NCI-H1930 (cell line): ENCODE data around the gene CALML3.

ENCODE experiments used
- DNase-seq, 2 experiments: peaks; one replicate each; lab custom pipeline; 2025; lab: John Stamatoyannopoulos, UW

CALML3 gene

DNA sequence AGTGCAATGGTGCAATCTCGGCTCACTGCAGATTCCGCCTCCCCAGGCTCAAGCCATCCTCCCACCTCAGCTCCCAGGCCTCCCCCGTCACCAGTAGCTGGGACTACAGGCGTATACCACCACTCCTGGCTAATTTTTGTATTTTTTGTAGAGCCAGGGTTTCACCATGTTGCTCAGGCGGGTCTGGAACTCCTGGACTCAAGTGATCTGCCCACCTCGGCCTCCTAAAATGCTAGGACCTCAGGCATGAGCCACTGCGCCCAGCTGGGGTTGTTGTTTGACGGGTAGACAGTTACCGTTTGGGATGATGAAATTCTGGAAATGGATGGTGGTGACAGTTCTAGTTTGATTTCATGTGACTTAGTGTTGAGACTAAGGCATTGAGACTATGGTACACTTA lies 15.3 kb downstream of the CALML3 start:
- no peak for DNase-seq

- no peak for DNase-seq
Observed at GRCh38 chr10:5540891-5541290, 16.1 kb downstream of the CALML3 start.

GRCh38 chr10:5542100-5542499 lies 17.3 kb downstream of the CALML3 start:
- DNase-seq = no peak

DNA sequence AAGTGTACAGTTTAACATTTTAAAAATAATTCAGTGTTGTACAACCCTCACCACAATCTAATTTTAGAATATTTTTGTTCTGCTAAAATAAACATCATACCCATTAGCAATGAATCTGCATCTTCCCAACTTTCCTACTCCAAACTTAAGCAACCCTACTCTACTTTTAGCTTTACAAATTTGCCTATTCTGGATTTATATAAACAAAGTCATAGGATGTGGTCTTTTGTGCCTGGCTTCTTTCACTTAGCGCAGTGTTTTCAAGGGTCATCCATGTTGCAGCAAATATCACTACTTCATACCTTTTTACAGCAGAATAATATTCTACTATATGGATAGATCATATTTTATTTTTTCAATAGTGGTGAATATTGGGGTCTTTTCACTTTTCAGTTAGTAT lies 18.9 kb downstream of the CALML3 start:
- DNase-seq = no peak

GRCh38 chr10:5544216-5544805 lies 19.6 kb downstream of the CALML3 start:
- no peak for DNase-seq

DNA sequence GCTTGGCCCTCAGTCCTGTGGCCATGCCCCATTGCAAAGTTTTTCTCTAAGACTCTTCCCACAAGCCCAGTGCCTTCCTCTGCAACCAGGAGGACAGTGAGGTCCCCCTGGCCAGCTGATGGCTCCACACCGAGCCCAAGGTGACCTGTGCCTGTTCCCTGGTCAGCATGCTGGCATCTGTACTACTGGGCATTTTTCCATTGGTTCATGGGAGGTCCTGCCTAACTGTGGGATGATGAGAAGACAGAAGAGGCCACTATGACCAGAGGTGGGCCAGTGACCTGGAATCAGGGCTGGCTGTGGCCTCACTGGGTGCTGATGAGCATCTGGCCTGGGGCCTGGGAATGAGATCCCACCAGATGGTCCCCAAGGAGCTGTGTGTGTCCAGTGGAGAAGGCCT lies 20.2 kb downstream of the CALML3 start:
- no peak for DNase-seq

GRCh38 chr10:5545426-5545777 lies 20.6 kb downstream of the CALML3 start:
- no peak for DNase-seq

DNA sequence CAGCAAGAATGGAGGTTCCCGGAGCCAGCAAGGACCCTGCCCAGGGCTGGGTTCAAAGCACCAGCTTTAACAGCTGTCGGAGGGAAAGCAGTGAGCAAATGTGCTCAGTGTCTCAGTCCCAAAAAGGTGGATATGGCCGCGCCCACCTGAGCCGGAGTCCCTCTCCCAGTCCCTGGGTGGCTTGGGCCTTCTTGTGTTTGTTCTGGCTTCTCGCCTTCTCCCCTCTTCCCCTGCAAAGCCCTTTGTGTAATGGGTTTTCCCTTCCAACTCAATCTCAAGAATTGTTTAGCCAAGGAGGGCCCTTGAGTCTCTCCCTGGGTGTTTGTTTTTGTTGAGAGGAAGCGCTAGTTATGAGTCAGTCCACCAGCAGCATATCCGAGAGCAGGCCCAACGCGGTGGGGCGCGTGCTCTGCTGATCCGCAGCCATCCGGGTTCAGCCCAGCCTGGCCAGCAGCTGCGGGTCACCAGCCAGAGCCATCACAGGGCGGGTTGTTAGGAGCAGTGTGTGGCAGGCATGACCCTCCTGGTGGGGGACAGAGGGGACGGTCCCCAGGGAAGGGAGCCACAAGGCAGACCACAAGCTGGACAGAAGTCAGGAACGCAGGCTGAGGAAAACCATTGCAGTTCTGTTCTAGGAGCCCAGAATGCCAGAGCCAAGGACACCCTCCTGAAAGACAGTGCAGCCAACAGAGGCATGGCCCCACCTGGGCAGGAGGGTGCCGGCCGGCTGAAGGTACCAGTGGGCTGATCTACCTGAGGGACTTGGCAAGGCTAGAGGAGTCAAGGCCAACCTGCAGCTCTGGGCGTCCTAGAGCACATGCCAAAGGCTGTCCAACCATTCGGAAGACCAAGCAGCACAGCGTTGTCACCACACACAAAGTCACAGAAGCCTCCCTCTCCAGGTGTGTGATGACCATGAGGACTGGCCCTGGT lies 21.3 kb downstream of the CALML3 start:
- DNase-seq = no peak

GRCh38 chr10:5546891-5547680 lies 22.3 kb downstream of the CALML3 start:
- DNase-seq = no peak

GRCh38 chr10:5547681-5547930 lies 22.8 kb downstream of the CALML3 start:
- DNase-seq = no peak

DNA sequence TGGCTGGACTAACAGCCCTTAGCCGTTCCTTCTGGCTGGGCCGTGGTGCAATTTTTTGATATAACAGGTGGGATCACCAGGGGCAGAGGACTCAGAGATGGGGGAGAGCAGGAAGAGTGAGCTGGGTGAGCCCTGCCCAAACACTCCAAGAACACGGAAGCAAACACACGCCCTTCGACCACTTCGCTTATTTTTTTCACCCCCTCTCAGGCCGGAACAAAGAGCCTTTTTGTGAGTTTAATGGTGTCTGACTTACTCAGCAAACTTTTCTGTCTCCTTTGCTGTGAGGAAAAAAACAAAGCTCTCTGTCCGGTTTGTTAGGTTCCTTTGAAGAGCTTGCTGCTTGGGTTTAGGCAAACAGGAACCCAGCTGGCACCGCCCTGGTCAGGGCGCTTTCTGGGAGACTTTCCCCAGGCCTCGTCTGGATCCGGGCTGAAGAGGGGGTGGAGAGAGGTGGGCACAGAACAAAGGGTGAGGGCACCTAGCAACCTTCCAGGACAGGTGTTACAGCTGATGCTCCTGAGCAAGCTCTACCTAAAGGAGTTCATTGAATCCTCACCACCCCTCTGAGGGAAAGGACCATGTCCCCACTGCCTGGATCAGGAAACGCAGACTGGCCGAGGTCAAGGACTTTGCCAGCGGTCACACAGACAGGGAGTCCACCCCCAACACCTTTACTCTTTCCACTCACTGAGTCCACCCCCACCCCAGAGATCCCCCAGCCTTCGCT lies 23.3 kb downstream of the CALML3 start:
- no peak for DNase-seq

DNA sequence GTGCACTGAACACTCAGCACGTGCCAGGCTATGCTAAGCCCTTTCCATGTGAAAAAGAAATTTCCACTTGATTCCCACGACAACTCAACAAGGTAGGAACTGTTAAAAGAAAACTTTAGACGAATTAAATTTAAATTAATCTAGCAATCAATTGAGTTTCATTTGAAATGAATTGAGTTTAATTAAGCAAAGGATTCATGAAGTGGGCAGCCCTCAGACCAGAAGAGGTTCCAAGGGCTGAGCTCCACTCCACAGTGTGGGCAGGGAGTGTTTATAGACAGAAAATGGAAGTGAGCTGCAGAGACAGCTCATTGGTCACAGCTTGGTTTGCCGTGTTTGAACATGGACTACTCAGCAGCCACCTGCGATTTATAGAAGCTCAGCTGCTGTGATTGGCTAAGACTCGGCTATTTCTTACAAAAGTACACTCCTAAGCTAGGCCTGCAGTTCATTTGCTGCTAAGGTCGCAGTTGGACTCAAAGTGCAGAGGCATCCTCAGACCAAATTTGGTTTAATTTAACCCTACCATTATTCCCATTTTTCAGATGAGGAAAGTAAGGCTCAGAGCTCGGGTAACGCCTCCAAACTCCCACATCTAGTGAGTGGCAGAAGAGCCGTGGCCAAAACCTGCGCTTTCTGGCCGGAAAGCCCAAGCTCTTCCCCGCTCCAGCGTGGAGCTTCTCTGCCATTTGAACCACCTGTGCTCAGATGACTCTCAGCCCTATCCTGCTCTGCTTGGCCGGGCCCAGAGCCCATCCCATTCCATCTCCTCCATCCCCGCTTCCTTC lies 24.9 kb downstream of the CALML3 start:
- no peak for DNase-seq

GRCh38 chr10:5550250-5550545 lies 25.4 kb downstream of the CALML3 start:
- DNase-seq = no peak

- no peak for DNase-seq
Observed at GRCh38 chr10:5550621-5551530, 26.1 kb downstream of the CALML3 start.

DNA sequence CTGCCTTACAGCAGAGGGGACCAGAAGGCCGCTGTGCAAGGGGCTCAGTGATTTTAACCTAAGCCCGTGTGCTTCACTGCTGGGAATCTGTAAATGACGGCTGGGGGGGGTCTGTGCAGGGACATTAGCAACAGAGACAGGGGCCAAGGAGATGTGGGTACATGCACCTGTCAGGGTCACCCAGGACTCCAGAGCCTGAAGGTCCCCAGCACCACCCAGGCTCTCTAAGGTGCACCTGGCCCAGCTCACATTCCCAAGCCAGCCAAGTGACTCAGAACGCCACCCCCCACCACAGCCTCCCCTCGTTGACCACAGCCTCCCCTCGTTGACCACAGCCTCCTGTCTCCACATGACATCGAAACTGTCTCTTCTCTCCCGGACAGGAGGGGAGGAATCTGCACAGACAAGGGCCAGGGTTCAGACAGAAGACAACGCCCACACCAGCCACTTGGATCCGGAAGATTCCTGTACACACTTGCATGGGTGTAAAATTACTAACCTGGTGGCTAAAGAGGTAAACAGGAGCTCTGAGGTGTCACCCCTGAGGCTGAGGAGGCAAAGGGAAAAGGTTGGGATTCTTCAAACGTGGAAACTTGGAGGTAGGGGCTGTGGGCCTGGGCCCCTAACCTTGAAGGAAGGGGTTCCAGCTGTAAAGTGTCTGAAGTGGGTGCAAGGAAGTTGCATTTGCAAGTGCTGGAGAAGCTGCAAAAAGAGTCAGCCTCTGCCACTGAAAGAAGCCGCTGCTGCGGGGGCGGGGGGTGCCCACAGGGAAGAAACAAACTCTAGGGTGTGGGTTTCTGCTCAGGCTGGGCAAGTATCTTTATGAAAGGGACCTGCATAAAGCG lies 27.0 kb downstream of the CALML3 start:
- DNase-seq = no peak

- no peak for DNase-seq
Observed at GRCh38 chr10:5552376-5553321, 27.9 kb downstream of the CALML3 start.

DNA sequence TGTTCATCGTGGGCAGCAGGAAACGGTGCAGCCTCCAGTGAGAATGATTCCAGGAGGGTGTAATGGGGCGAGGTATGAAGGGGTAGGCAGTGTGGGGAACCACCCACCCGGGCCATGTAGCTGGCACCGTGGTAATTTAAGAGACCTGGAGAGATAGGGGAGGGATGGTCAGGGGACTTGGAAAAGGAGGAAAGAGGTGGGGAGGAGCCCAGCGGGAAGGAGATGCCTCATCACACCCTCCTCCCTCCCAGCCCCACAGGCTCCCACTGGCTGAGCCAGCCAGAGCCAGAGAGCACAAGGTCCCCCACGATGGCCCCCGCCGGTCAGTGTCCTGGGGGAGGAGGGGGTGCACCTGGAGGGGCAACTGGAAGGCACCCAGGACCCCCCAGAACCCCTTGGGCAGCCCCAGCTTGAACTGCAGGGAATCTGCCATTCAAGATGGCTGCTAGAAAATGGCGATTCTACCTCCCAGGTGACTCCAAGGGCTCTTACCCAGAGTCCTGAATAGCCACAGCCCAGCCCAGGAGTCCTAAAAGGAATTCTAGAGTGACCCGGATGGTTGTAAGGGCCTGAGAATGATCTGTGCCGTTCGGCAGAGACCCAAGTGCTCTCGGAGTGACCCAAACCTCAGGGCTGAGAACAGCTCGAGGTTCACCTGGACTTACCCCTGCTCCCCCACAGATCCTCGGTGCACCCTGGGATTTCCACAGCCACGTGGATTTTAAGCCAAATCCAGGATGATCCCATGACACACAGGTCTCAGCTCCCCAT lies 28.8 kb downstream of the CALML3 start:
- no peak for DNase-seq

GRCh38 chr10:5555021-5555510 lies 30.3 kb downstream of the CALML3 start:
- DNase-seq = no peak
